ENCODE measurements around the gene TESMIN.

DNA sequence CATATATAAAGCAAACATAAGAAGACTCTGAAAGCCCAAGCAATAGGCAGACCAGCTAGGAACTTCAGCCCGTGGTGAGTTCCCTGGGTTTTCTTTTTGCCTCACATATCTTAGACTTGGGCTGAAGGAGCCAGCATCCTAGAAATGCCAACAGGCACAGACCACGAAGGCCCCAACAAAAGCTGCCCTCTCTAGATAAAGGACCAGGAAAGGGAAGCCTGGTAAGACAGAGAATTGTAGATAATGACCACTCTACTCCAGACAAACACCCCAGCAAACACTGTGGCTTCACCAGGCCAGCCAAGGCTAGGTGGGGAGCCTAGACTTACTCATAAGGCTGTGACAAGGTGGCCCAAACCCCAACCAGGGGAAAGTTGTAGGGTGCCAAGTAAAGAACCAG, 55.8 kb downstream of the TESMIN start:
- no peak for TF ChIP-seq EZH2 (IDR thresholded peaks at IDR 0.05; ENCODE audit: low read length)
- TF ChIP-seq, protein P1, sequence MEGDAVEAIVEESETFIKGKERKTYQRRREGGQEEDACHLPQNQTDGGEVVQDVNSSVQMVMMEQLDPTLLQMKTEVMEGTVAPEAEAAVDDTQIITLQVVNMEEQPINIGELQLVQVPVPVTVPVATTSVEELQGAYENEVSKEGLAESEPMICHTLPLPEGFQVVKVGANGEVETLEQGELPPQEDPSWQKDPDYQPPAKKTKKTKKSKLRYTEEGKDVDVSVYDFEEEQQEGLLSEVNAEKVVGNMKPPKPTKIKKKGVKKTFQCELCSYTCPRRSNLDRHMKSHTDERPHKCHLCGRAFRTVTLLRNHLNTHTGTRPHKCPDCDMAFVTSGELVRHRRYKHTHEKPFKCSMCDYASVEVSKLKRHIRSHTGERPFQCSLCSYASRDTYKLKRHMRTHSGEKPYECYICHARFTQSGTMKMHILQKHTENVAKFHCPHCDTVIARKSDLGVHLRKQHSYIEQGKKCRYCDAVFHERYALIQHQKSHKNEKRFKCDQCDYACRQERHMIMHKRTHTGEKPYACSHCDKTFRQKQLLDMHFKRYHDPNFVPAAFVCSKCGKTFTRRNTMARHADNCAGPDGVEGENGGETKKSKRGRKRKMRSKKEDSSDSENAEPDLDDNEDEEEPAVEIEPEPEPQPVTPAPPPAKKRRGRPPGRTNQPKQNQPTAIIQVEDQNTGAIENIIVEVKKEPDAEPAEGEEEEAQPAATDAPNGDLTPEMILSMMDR (optimal IDR thresholded peaks at IDR 0.05 in 1 of 3, IDR thresholded peaks at IDR 0.05 in 1 of 3, conservative IDR thresholded peaks at IDR 0.05 in 1 of 3; ENCODE audit: extremely low read depth in 1 of 3, insufficient read depth in 2 of 3, low read length in 3 of 3), result no peak
